ENCODE results near the gene BARHL1. TPM values are rescaled to one million over a fixed set of nuclear protein-coding genes. Genes with fewer than 3 reads are reported as not detected.
"Not testable (repeated sequence)": the region's sequence is repeated elsewhere in the genome, so short reads cannot be mapped to it uniquely, and the experiment has no call there.

Gene BARHL1
- polyA plus RNA-seq, 1 donor from 2014 or later, result not detected

GRCh38 chr9:132564526-132564925, 17.9 kb upstream of the BARHL1 start:
- Histone ChIP-seq H3K27me3 (ENCODE audit: insufficient read depth, low read depth, low read length) (no peaks in the 10 kb centered on the region), H3K36me3 (ENCODE audit: insufficient read depth, low read length) (no peaks in the 10 kb centered on the region), H3K9me3 (ENCODE audit: low read length) (no peaks in the 10 kb centered on the region), H2AFZ (ENCODE audit: low read depth, low read length) (no peak overlapping the region), H4K20me1 (ENCODE audit: insufficient read depth) (no peaks in the 10 kb centered on the region), H3K4me2 (ENCODE audit: low read length) (no peak overlapping the region), H3K4me3 (ENCODE audit: low read length) (no peak overlapping the region), H3F3A (ENCODE audit: insufficient read depth, low read length, poor library complexity, severe bottlenecking) (no peaks in the 10 kb centered on the region), H3K9ac (ENCODE audit: low read length) (no peak overlapping the region), H3K27ac (ENCODE audit: low read length) (no peak overlapping the region), H3K79me2 (replicated peaks; ENCODE audit: insufficient read depth, low read length) (no peaks in the 10 kb centered on the region), H3K9me2 (ENCODE audit: insufficient read depth, low read length) (no peaks in the 10 kb centered on the region)
- TF ChIP-seq SMC3 (conservative IDR thresholded peaks at IDR 0.05; ENCODE audit: poor library complexity), result no peak

GRCh38 chr9:132568787-132569186, 13.6 kb upstream of the BARHL1 start:
- H3K9me3 ChIP-seq (ENCODE audit: low read length); H3K36me3 ChIP-seq (ENCODE audit: insufficient read depth, low read length); H3K9me2 ChIP-seq (ENCODE audit: insufficient read depth, low read length); H4K20me1 ChIP-seq (ENCODE audit: insufficient read depth); H3K9ac ChIP-seq (ENCODE audit: low read length); H3K4me2 ChIP-seq (ENCODE audit: low read length); H3K79me2 ChIP-seq (replicated peaks; ENCODE audit: insufficient read depth, low read length); H3F3A ChIP-seq (ENCODE audit: insufficient read depth, low read length, poor library complexity, severe bottlenecking); H2AFZ ChIP-seq (ENCODE audit: low read depth, low read length); H3K27ac ChIP-seq (ENCODE audit: low read length); H3K27me3 ChIP-seq (ENCODE audit: insufficient read depth, low read depth, low read length); H3K4me3 ChIP-seq (ENCODE audit: low read length): not testable (repeated sequence)

DNA sequence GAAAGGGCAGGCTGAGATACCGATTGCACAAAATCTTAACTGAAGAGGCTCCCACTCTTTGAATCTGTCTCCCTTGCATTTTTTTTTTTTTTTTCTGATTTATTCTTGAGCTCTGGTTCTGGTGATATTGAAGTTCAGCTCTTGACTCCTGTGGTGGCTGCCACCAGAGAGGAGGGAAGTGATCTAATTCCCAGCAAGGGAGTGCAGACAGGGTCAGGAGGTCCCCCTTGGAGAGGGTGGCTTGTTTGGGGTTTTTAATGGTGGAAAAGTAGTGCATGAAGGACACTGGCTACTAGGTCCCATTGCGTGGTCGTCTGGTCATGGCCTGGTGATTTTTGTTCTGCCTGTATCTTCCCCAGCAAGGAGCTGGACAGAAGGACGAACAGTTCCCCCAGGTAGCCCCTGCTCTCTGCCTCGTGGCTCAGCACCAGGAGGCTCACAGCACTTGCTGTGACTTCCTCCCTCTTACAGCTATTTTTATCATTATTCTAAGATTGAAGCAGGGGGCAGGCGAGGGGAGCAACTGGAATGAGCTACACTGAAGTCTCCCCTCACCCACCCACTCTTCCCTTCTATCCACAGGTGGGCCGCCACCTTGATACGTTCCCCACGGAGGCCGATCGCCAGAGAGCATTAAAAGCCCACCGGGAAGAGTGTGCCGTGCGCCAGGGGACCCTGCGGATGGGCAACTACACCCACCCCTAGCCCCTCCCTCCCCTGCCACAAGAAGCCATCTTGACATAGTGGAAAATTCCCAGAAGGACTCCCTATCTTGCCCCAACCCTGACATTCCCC, 10.4 kb upstream of the BARHL1 start:
- Histone ChIP-seq H3K36me3 (ENCODE audit: insufficient read depth, low read length) (no peaks in the 10 kb centered on the region), H2AFZ (ENCODE audit: low read depth, low read length) (no peak overlapping the region), H3K9me3 (ENCODE audit: low read length) (no peaks in the 10 kb centered on the region), H3K27me3 (ENCODE audit: insufficient read depth, low read depth, low read length) (peaks cover 19% of the 10 kb centered on the region), H3K9me2 (ENCODE audit: insufficient read depth, low read length) (no peaks in the 10 kb centered on the region), H4K20me1 (ENCODE audit: insufficient read depth) (no peaks in the 10 kb centered on the region), H3K9ac (ENCODE audit: low read length) (no peak overlapping the region), H3F3A (ENCODE audit: insufficient read depth, low read length, poor library complexity, severe bottlenecking) (no peaks in the 10 kb centered on the region), H3K4me2 (ENCODE audit: low read length) (no peak overlapping the region), H3K79me2 (replicated peaks; ENCODE audit: insufficient read depth, low read length) (no peaks in the 10 kb centered on the region), H3K4me3 (ENCODE audit: low read length) (no peak overlapping the region), H3K27ac (ENCODE audit: low read length) (no peak overlapping the region)
- no peak for TF ChIP-seq TAF1 (IDR thresholded peaks at IDR 0.05; ENCODE audit: low read depth)
- TF ChIP-seq EZH2 (IDR thresholded peaks at IDR 0.05; ENCODE audit: borderline replicate concordance, insufficient read depth, low read length, poor library complexity, severe bottlenecking), result no peak
- TF ChIP-seq EP300 (conservative IDR thresholded peaks at IDR 0.05; ENCODE audit: poor library complexity, severe bottlenecking), result no peak
- no peak for TF ChIP-seq POLR2AphosphoS5 (IDR thresholded peaks at IDR 0.05)
- TF ChIP-seq, protein P1, sequence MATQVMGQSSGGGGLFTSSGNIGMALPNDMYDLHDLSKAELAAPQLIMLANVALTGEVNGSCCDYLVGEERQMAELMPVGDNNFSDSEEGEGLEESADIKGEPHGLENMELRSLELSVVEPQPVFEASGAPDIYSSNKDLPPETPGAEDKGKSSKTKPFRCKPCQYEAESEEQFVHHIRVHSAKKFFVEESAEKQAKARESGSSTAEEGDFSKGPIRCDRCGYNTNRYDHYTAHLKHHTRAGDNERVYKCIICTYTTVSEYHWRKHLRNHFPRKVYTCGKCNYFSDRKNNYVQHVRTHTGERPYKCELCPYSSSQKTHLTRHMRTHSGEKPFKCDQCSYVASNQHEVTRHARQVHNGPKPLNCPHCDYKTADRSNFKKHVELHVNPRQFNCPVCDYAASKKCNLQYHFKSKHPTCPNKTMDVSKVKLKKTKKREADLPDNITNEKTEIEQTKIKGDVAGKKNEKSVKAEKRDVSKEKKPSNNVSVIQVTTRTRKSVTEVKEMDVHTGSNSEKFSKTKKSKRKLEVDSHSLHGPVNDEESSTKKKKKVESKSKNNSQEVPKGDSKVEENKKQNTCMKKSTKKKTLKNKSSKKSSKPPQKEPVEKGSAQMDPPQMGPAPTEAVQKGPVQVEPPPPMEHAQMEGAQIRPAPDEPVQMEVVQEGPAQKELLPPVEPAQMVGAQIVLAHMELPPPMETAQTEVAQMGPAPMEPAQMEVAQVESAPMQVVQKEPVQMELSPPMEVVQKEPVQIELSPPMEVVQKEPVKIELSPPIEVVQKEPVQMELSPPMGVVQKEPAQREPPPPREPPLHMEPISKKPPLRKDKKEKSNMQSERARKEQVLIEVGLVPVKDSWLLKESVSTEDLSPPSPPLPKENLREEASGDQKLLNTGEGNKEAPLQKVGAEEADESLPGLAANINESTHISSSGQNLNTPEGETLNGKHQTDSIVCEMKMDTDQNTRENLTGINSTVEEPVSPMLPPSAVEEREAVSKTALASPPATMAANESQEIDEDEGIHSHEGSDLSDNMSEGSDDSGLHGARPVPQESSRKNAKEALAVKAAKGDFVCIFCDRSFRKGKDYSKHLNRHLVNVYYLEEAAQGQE (IDR thresholded peaks at IDR 0.05; ENCODE audit: borderline replicate concordance), result no peak
- no peak for TF ChIP-seq SMC3 (conservative IDR thresholded peaks at IDR 0.05; ENCODE audit: poor library complexity)

Data from neural cell (in vitro differentiated cells).